DOHH2 (cell line): ENCODE results near the gene LPIN1.

ENCODE experiments used
- CTCF ChIP-seq: fragments of 200-600 bp; sonication (generic); IDR thresholded peaks from one replicate; pipeline ENCODE4 v1.5.1; 2014; ENCODE audit warnings: antibody characterized with exemption, mild to moderate bottlenecking, low read depth, low read length; ENCODE audit not compliant: poor library complexity, severe bottlenecking
- EZH2phosphoT487 ChIP-seq: fragments of 200-600 bp; sonication (generic); IDR thresholded peaks from 2 replicates; pipeline ENCODE4 v1.6.1; 2017; ENCODE audit warnings: borderline replicate concordance, mild to moderate bottlenecking, antibody characterized with exemption, low read length, moderate library complexity, mixed read lengths

- TF ChIP-seq CTCF = no peak
- no peak for TF ChIP-seq EZH2phosphoT487
These were observed 41.4 kb upstream of the LPIN1 start for GRCh38 chr2:11705063-11705462.
